Measurements from ENCODE around the gene PDIK1L.
A peak's percentile ranks its signal among the peaks of the same experiment; 100 is the strongest.

Gene PDIK1L

GRCh38 chr1:26109229-26110164 is 2.1 kb upstream of the PDIK1L start:
- peak overlapping the region; percentile 97 for H3K4me3 ChIP-seq (ENCODE audit: low read length)
- H3K4me1 ChIP-seq (ENCODE audit: control insufficient read depth, low read depth, low read length) = peaks cover 13% of the 10 kb centered on the region
- no peaks in the 10 kb centered on the region for H3K9me3 ChIP-seq (ENCODE audit: control insufficient read depth, low read depth, low read length)
- H3K27ac ChIP-seq (ENCODE audit: low read length) = no peak overlapping the region
- peaks cover 20% of the 10 kb centered on the region for H3K27me3 ChIP-seq (ENCODE audit: control insufficient read depth, insufficient read depth, low read length)
- H3K9ac ChIP-seq (ENCODE audit: low read length) = peak overlapping the region; percentile 70
- peaks cover 3% of the 10 kb centered on the region for H3K36me3 ChIP-seq (ENCODE audit: control insufficient read depth, low read depth, low read length)

GRCh38 chr1:26110731-26111529 is 694 bp upstream of the PDIK1L start:
- no peaks in the 10 kb centered on the region for H3K9me3 ChIP-seq (ENCODE audit: control insufficient read depth, low read depth, low read length)
- H3K4me3 ChIP-seq (ENCODE audit: low read length) = peak overlapping the region; percentile 97
- H3K9ac ChIP-seq (ENCODE audit: low read length) = peak overlapping the region; percentile 70
- H3K4me1 ChIP-seq (ENCODE audit: control insufficient read depth, low read depth, low read length) = peaks cover 13% of the 10 kb centered on the region
- peaks cover 8% of the 10 kb centered on the region for H3K36me3 ChIP-seq (ENCODE audit: control insufficient read depth, low read depth, low read length)
- peaks cover 20% of the 10 kb centered on the region for H3K27me3 ChIP-seq (ENCODE audit: control insufficient read depth, insufficient read depth, low read length)
- no peak overlapping the region for H3K27ac ChIP-seq (ENCODE audit: low read length)

GRCh38 chr1:26112407-26112775 is 767 bp downstream of the PDIK1L start:
- H3K36me3 ChIP-seq (ENCODE audit: control insufficient read depth, low read depth, low read length) = peaks cover 8% of the 10 kb centered on the region
- H3K9me3 ChIP-seq (ENCODE audit: control insufficient read depth, low read depth, low read length) = no peaks in the 10 kb centered on the region
- H3K9ac ChIP-seq (ENCODE audit: low read length) = peak overlapping the region; percentile 82
- peaks cover 13% of the 10 kb centered on the region for H3K4me1 ChIP-seq (ENCODE audit: control insufficient read depth, low read depth, low read length)
- H3K27me3 ChIP-seq (ENCODE audit: control insufficient read depth, insufficient read depth, low read length) = peaks cover 20% of the 10 kb centered on the region
- H3K27ac ChIP-seq (ENCODE audit: low read length) = no peak overlapping the region
- H3K4me3 ChIP-seq (ENCODE audit: low read length) = peak overlapping the region; percentile 97

GRCh38 chr1:26114165-26114927 is 2.7 kb downstream of the PDIK1L start:
- peaks cover 13% of the 10 kb centered on the region for H3K4me1 ChIP-seq (ENCODE audit: control insufficient read depth, low read depth, low read length)
- no peak overlapping the region for H3K9ac ChIP-seq (ENCODE audit: low read length)
- H3K27me3 ChIP-seq (ENCODE audit: control insufficient read depth, insufficient read depth, low read length) = peaks cover 19% of the 10 kb centered on the region
- H3K27ac ChIP-seq (ENCODE audit: low read length) = no peak overlapping the region
- peaks cover 8% of the 10 kb centered on the region for H3K36me3 ChIP-seq (ENCODE audit: control insufficient read depth, low read depth, low read length)
- H3K9me3 ChIP-seq (ENCODE audit: control insufficient read depth, low read depth, low read length) = no peaks in the 10 kb centered on the region
- no peak overlapping the region for H3K4me3 ChIP-seq (ENCODE audit: low read length)

GRCh38 chr1:26119892-26120608 is 8.4 kb downstream of the PDIK1L start:
- no peaks in the 10 kb centered on the region for H3K27me3 ChIP-seq (ENCODE audit: control insufficient read depth, insufficient read depth, low read length)
- no peaks in the 10 kb centered on the region for H3K4me1 ChIP-seq (ENCODE audit: control insufficient read depth, low read depth, low read length)
- H3K9me3 ChIP-seq (ENCODE audit: control insufficient read depth, low read depth, low read length) = no peaks in the 10 kb centered on the region
- peaks cover 4% of the 10 kb centered on the region for H3K36me3 ChIP-seq (ENCODE audit: control insufficient read depth, low read depth, low read length)
- H3K4me3 ChIP-seq (ENCODE audit: low read length) = no peak overlapping the region
- no peak overlapping the region for H3K9ac ChIP-seq (ENCODE audit: low read length)
- H3K27ac ChIP-seq (ENCODE audit: low read length) = no peak overlapping the region

GRCh38 chr1:26121854-26122773 is 10.5 kb downstream of the PDIK1L start:
- Histone ChIP-seq H3K36me3 (ENCODE audit: control insufficient read depth, low read depth, low read length) (peaks cover 4% of the 10 kb centered on the region), H3K4me3 (ENCODE audit: low read length) (no peak overlapping the region), H3K4me1 (ENCODE audit: control insufficient read depth, low read depth, low read length) (no peaks in the 10 kb centered on the region), H3K27ac (ENCODE audit: low read length) (no peak overlapping the region), H3K27me3 (ENCODE audit: control insufficient read depth, insufficient read depth, low read length) (no peaks in the 10 kb centered on the region), H3K9me3 (ENCODE audit: control insufficient read depth, low read depth, low read length) (no peaks in the 10 kb centered on the region), H3K9ac (ENCODE audit: low read length) (no peak overlapping the region)

GRCh38 chr1:26122988-26123973 is 11.7 kb downstream of the PDIK1L start:
- no peak overlapping the region for H3K27ac ChIP-seq (ENCODE audit: low read length)
- H3K9ac ChIP-seq (ENCODE audit: low read length) = no peak overlapping the region
- H3K27me3 ChIP-seq (ENCODE audit: control insufficient read depth, insufficient read depth, low read length) = no peaks in the 10 kb centered on the region
- no peaks in the 10 kb centered on the region for H3K9me3 ChIP-seq (ENCODE audit: control insufficient read depth, low read depth, low read length)
- H3K4me3 ChIP-seq (ENCODE audit: low read length) = no peak overlapping the region
- H3K4me1 ChIP-seq (ENCODE audit: control insufficient read depth, low read depth, low read length) = no peaks in the 10 kb centered on the region
- H3K36me3 ChIP-seq (ENCODE audit: control insufficient read depth, low read depth, low read length) = peaks cover 4% of the 10 kb centered on the region

GRCh38 chr1:26124418-26125331 is 13.1 kb downstream of the PDIK1L start:
- H3K9me3 ChIP-seq (ENCODE audit: control insufficient read depth, low read depth, low read length) = no peaks in the 10 kb centered on the region
- H3K4me3 ChIP-seq (ENCODE audit: low read length) = no peak overlapping the region
- no peaks in the 10 kb centered on the region for H3K4me1 ChIP-seq (ENCODE audit: control insufficient read depth, low read depth, low read length)
- peaks cover 4% of the 10 kb centered on the region for H3K36me3 ChIP-seq (ENCODE audit: control insufficient read depth, low read depth, low read length)
- H3K9ac ChIP-seq (ENCODE audit: low read length) = no peak overlapping the region
- H3K27ac ChIP-seq (ENCODE audit: low read length) = no peak overlapping the region
- H3K27me3 ChIP-seq (ENCODE audit: control insufficient read depth, insufficient read depth, low read length) = no peaks in the 10 kb centered on the region

- Histone ChIP-seq H3K36me3 (ENCODE audit: control insufficient read depth, low read depth, low read length) (peaks cover 4% of the 10 kb centered on the region), H3K4me3 (ENCODE audit: low read length) (no peak overlapping the region), H3K9ac (ENCODE audit: low read length) (no peak overlapping the region), H3K27ac (ENCODE audit: low read length) (no peak overlapping the region), H3K9me3 (ENCODE audit: control insufficient read depth, low read depth, low read length) (no peaks in the 10 kb centered on the region), H3K27me3 (ENCODE audit: control insufficient read depth, insufficient read depth, low read length) (no peaks in the 10 kb centered on the region), H3K4me1 (ENCODE audit: control insufficient read depth, low read depth, low read length) (no peaks in the 10 kb centered on the region)
These were observed 13.8 kb downstream of the PDIK1L start for GRCh38 chr1:26125382-26125781.

All from iPS-18a (cell line).